GM23248 (cell line): Measurements from ENCODE around the gene TAOK1.

Source experiments
- EZH2 ChIP-seq: fragments of 200-600 bp; sonication (generic); IDR thresholded peaks from 2 replicates; pipeline ENCODE4 v1.6.1; 2018; ENCODE audit warnings: antibody characterized with exemption, mild to moderate bottlenecking; ENCODE audit not compliant: insufficient read depth, poor library complexity, severe bottlenecking
- EZH2phosphoT487 ChIP-seq: fragments of 200-600 bp; sonication (generic); IDR thresholded peaks from 2 replicates; pipeline ENCODE4 v1.6.1; 2018; ENCODE audit warnings: antibody characterized with exemption, moderate library complexity, mild to moderate bottlenecking, low read depth; ENCODE audit not compliant: insufficient read depth

DNA sequence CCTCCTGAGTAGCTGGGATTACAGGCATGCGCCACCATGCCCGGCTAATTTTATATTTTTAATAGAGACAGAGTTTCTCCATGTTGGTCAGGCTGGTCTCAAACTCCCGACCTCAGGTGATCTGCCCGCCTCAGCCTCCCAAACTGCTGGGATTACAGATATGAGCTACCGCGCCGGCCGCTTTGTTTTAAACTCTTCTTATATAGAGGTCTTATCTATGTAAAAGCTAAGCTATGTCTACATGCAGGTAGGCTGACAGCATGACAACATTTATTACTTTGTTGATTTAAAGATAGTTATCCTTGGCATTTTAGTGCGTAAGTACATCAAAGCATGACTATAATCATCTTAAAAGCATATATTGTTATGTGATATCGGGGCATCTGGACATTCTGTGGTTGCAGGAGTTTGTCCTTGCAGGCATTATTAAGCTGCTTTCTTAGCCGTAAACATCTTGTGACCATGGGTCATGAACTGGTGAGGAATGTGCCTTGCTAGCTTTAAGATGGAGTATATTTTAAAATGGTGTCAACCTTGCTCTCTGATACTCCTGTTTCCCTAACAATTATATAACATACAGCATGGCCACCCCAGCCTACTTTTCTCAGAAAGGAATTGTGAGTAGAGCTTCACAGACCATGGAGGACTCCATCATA is 45.8 kb upstream of the TAOK1 start:
- TF ChIP-seq EZH2phosphoT487 (no peak), EZH2 (no peak)
